HG03039 (cell line): ENCODE data around the gene ARHGEF3.

ENCODE experiments used
- ATAC-seq: cut with Tn5 transposase; IDR thresholded peaks from one replicate; pipeline ENCODE4 v1.9.1; 2021; ENCODE audit warnings: mild to moderate bottlenecking, moderate library complexity; ENCODE audit not compliant: unreplicated experiment

ARHGEF3 gene

DNA sequence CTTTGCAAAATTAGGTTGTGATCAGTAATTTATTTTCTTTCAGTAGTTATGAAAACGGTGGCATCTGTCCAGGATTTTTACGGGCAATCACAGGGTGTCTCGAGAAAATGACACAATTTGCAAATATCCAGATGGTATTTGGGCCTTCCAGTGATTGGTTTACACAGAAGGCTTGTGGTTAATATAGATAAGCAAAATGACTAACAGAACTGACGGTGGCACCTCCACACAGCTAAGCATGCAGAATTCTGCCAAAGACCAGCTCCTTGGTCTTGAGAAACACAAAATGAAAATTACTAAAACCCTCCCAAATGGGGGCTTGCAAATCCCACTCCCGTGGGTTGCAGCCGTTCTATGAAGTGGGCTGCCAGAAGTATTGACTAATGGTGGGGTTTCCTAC, 5.5 kb downstream of the ARHGEF3 start:
- no peak for ATAC-seq

DNA sequence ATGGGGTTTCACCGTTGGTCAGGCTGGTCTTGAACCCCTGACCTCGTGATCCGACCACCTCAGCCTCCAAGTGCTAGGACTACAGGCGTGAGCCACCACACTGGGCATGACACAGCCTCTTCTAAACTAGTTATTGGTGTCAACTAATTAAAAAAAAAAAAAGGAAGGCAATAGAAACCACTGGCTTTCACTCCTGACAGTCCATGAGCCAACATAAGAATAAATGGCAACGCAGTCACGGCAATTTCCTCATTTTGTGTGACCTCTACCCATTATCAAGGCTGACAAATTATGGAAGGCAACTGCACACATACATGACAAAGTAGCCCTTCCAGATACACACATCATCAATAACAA, 5.9 kb downstream of the ARHGEF3 start:
- no peak for ATAC-seq

DNA sequence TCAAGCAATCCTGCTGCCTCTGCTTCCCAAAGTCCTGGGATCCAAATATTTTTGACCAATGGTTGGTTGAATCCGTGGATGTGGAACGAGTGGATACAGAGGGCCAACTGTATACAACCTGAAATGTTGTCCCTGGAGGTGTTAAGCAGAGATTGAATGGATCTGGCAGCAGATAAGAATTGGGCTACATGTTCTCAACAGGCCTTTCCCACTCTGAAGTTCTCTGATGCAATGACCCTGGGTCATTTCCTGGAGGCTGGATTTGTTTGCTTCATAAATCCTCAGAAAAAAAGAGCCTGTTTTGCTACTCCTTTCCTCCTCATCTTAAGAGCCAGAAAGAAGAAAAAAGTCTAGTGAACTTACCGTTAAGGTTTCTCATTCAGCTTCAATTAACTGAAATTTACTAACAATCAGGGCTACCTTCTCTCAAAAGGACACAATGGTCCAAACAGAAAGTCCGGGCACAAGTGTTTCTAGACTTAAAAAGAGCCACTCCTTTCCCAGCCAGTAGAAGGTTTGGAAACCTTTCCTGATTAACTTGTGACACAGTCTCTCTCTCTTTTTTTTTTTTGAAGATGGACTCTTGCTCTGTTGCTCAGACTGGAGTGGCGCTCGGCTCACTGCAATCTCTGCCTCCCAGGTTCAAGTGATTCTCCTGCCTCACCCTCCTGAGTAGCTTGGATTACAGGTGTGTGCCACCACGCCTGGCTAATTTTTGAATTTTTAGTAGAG, 6.5 kb downstream of the ARHGEF3 start:
- no peak for ATAC-seq

DNA sequence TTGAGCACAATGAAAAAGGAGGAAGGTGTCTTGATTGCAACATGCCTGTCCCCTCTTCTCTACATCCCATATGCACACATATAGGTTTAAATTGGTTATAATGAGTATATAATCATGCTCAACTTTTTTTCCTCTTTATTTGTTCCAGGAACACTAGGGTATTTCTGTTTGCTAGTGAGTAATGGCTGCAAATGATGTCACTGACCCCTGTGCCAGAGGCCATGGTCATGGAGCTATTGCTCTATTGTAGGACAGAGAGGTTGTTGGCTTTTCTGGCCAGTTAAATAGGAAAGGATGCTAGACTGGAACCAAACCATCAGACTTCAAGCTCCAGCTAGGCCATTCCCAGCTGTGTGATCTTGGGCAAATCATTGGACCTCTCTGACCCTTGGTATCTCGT, 9.6 kb downstream of the ARHGEF3 start:
- no peak for ATAC-seq

DNA sequence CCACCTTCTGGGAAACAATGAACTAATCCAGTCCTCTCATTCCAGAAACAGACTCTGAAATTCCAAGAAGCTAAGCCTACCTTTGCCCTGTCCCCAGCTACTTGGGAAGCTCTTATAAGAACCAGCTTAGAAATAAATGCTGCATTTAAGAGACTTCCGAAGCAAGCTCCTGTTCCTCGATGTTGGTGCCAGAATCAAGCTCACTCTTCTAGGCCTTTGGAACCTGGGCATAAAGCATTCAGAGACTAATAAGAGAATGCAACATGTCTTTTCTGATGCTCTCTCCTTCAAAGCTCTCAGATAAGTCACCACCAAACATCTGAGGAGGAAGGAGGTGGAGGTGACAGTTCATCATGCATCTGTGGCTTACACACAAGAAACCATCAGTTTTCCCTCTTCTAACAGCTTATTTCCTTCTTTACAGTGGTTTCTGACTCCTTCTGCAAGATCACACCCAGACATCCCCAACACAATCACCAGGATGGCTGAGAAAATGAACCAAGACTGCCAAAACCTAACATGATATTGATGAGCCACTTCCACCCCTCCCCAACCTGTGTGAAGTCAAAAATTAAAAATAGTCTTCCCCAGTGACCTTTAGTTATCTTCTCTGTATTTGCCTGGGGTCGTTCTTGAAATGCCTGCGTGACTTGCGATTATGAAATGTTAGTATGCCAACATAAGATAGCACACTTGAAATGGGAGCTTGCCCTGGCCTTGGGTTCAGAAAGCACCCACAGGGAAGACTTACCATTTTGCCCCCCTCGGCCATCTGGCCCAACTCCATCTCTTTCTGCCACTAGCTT, 11.5 kb downstream of the ARHGEF3 start:
- ATAC-seq: no peak

DNA sequence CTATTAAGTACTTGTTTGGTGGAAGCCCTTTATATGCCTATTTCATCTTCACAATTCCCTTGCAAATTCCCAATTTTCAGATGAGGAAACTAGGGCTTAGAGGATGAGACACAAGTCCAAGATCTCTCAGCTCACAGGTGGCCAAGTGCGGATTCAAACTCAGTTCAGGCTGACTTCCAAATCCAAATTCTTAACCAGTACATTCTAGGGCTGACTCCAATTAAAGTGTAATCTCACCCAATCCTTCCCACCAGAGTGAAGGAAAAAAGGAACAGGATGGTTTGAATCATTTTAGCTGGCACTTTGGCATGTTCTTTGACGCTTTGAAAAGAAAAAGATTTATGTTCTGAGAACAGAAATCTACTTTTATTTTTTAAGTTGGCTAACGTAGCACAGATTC, 12.7 kb downstream of the ARHGEF3 start:
- ATAC-seq: no peak

DNA sequence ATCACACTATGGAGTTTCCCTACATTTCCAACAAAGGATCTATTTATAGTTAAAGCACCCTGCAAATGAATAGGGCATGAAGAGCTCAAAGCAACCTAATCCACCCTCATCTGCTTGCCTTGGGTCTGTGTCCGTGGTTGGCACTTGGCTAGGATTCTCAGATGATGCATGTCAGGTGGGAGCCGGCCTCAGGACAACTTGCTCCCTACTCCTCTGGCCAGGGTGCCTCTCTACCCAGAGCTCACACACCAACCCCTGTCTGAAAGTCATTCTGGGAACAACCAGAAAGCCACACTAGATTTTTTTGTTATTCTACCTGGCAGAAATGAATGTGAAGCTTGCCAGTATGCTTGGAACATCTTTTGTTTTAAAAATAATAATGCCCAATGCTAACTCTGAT, 13.2 kb downstream of the ARHGEF3 start:
- no peak for ATAC-seq

DNA sequence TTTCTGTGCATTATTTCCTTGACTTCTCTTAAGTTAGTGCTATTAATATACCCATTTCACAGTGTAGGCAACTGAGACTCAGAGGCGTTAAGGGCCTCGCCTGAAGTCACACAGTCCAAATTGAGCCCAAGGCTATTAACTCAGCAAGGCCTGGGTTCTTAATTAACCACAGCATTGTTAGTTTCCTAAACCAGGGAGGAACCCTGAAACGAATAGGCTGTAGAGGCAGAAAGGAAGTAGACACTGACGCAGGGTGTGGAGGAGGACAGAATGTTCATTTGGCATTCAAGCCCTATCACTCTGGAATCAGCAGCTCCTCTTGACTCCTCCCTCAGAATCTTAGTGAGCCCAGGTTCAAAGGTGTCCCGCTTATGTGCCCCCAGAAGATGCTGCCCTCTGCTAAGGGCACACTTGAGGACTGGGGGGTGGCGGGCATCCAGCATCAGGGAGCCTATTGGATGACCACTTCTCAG, 13.9 kb downstream of the ARHGEF3 start:
- ATAC-seq: no peak

DNA sequence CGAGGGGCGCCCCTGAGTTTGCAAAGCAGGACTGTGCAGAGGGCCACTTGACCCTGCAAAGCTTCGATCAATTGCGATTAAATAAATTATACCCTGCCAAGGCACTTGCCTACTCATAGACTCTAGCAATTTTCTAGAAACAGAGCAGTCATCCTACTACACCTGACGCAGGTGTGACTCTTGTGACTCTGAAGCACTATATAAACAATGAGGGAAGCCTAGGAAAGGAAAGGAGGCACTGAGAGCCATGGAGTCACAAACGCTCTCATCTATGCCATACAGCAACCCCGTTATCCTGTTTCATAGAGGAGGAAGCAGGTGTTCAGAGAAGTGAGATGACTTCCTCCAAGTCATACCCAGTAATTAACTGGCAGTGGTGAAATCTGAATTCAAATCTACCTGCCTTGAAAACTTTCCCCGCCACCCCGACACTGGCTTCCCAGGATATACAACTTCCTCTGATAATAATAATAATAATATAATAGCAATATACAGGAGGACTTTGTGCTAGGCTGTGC, 14.4 kb downstream of the ARHGEF3 start:
- no peak for ATAC-seq

DNA sequence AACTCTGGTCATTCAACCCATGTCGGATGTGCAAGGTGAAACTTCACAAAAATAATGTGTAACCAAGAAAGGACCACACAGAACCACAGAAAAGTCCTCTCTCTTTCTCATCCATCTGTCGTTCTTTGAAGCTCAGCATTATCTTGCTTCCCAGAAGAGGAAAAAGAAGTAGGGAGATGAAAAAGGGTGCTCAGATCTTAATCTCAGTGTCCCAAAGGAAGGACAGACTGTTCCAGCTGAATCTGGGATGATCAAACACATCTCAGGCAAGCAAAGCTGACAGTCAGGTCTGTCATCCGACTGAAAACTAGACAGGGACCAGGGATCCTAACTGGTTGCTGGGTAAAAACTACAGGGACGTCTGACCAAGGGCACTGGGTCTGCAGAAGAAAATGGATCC, 16.2 kb downstream of the ARHGEF3 start:
- no peak for ATAC-seq

DNA sequence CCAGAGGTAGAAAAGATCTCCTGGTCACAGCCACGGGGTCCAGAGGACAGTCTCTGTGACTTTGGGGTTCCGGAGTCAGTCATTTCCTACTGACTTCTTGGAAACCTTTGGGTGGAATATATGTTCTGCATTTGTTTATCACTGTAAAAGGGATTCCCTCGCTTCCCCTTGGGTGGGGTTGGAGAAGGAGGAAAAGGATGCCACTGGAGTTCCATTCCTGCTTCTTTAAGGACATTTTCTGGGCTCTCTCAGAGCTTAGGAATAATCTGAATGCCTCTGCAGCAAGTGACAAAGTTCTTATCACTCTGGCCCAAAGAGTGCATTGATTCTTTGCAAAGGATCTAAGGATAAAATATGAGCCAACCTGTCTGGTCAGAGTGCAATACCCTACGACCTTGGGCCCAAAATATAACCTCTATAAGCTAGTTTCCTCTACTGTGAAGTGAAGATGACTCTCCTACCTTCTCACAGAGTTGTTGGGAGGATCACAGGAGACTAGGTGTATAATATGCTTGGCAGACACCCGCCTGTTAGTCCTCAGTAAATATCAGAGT, 17.2 kb downstream of the ARHGEF3 start:
- ATAC-seq: no peak

DNA sequence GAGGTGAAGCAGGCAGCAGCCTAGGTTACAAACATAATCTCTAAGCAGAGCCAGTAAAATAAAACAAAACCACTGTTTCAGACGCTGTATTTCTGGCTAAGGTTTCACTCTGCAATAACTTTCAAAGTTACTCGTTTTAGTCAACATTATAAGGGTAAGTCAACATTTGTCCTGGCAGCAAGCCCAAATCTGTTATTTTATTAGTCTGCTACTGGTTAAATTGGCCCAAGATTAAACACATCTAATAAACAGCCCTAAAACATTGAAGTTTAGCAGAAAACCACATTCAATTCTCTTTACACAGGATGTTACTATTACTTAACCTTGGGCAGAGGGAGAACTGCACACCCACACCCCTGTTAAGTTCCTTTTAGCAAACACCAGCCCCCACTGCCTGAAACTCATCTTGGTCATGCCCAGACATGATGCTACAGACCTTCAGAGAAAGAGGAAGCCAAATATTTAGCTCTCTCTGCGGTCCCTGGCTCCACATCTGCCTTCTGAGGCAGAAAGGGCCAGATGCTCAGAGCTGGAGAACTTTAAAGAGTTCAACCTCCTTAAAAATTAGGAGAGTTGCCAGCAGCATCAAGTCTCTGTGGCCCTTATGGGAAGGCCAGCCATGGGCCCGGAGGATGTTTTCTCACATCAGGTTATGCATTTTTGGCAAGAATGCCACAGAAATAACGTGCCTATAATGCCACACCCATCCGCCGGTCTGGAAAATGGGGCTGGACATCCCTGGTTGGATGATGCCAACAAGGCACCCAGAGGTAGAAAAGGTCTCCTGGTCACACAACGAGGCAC, 17.9 kb downstream of the ARHGEF3 start:
- ATAC-seq: peak; percentile 98

DNA sequence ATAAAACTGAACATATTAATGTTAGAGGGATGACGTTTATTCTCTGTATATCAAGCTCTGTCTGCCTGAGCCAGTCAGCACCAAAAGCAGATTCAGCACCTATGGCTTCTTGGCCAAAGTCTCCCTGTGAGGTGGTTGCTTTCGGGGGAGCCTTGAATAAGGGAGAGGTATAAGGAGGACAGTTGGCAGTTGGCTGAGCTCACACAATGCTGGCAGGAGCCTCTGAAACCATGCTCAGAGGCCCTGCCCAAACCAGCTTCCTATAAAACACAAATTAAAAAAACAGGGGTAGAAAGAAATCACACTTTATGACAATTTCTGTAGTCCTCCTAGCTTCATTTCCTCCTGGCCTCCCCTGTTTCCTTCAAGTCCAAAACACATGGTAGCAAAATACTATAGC, 18.8 kb downstream of the ARHGEF3 start:
- ATAC-seq: no peak

DNA sequence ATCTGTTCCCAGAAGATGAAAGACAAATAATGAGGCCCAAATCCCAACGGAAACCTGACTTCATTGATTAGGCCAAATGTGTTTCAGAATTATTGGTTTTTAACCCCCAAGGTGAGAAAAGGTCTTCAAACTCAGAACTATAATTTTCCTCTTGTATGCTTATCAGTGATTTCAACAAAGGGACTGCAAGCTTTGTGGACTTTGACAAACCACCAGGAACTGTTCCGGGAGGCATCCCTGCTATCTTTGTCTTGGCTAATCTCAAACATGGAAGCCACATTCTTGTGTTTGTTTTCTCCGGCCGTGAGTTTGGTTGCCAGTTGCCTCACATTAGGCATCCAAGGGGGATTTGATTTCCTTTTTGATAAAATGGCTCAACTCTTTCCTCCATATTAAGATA, 19.5 kb downstream of the ARHGEF3 start:
- no peak for ATAC-seq

DNA sequence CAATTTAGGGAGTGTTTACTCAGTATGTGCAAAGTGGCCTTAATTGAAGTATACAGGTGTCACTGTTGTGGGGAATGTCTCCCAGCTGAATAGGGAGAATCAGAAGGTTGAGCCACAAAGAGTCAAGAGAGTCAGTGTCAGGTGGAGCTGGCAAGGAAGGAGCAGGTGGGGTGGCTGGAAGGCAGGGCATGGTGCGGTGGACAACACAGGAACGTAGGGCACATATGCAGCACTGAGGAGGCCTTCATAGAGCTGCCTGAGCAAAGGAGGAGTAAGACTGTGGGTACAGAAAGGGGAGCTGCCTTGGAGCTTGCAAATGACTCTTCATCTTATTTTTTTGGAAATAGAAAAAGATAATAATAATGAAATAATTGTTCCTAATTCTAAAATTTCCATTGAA, 20.0 kb downstream of the ARHGEF3 start:
- ATAC-seq: no peak

DNA sequence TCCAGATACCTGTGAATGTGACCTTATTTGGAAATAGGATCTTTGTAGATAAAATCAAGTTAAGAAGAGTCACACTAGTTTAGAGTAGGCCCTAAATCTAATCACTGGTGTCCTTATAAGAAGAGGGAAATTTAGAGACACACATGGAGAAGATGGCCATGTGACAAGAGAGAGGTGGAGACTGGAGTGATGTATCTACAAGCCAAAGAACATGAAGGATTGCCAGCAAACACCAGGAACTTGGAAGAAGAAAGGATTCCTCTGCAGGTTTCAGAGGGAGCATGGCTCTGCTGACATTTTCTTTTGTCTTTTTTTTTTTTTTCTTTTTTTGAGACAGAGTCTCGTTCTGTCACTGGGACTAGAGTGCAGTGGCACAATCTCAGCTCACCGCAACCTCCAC, 20.8 kb downstream of the ARHGEF3 start:
- ATAC-seq: no peak

DNA sequence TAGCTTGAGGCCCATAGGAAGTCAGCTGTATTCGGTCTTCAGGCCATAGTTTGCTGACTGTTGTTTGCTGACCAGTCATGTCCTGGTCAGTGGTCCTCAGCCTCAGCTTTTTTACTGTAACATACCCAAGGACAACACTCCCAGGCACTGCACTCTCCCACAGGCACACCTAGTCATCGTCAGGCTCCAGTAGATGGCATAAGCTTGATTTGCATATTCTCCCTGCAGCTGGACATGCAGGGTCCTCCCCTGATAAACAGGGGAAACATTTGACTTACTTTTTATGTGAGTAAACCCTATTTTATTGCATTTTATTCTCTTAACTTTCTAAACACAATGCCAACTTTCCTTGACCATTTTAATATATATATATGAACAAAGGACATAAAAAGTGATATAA, 22.9 kb downstream of the ARHGEF3 start:
- ATAC-seq: no peak

DNA sequence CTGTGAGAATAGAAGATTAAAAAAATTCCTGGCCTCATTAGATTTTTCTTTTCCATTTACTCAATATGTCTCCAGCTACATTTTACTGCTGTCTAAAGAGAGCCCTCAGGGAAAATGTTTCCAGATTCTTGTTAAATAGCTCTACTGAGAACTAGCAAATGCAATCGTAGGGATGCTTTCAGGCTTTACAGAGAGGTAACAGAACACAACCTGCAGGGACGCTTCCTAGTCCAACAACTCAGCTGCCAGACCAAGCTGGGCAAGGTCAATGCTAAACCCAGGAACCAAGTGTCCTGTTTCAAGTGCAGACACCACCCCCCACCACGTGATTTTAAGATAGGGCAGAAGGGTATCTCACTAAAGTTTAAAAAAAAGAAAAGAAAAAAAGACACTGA, 25.2 kb downstream of the ARHGEF3 start:
- no peak for ATAC-seq

DNA sequence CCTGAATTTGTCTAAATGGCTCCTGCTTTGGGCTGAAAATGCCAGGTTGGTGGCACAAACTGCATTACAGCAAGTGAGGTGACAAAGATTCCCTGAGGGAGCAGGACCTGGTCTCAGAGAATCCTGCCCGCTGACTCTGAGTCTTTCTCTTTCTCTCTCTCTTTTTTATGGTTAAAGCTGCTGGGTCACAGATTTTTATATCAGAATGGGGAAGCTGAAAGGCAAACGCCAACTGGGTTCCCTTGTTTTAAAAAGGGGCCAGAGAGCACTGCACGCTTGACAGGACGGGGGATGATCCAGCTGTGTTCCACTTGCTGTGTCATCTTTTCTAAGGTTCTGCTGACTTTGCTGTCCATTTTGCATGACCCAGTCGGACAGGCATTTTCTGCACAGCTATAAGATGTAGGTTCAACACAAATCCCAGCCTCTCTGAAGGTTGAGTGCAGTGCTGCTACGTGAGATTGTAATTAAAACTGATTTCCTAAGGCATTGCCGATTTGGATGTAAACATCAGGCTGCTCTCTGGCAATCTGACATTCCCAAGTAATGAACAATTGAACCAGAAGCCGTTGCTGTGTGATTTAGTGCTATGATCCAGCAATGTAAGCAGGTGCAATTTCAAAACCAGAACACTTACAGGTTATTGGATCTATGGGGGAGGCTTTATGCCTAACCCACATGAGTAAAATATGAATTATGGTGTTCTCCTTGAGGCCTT, 25.8 kb downstream of the ARHGEF3 start:
- ATAC-seq: no peak

DNA sequence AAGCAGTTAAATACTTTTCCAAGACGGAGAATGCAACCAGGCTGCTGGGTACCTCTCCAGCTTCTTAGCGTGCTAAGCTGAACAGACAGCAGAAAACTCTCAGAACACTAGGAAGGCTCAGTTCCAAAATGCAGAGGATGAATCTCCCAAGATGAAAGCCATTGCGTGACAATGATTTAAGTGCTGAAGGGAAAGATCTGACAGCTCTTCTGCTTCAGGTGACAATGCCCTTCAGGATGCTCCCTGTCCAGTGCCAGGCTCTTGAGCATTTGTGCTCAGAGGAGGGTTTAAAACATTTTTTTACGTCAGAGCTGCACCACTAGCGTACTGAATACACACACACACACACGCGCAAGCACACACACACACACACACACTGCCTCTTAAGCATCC, 26.3 kb downstream of the ARHGEF3 start:
- ATAC-seq: no peak

DNA sequence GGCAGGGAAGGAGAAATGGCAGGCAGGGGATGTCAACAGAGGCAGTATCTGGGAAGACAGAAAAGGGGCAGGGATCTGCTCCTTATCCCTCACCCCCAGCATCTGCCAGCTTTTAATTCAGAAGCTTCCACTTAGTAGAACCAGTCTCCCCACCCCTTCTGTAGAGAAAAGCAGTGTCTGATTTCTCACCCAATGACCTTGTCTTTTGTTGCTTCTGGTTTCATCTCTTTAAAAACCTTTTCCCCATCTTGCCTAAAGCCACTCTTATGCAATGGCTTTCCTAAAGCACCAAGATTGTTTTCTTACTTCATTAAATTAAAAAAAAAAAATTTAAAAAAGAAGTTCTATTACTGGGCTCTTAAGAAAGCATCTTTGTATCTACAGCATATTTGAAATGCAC, 27.8 kb downstream of the ARHGEF3 start:
- no peak for ATAC-seq
